ENCODE data around the gene SORCS2.

SORCS2 gene

GRCh38 chr4:7658341-7659204 lies 466.2 kb downstream of the SORCS2 start:
- Histone ChIP-seq H3K9me3 (ENCODE audit: control insufficient read depth in 2 of 2, low read length in 2 of 2) (no peaks in the 10 kb centered on the region), H3K4me3 (ENCODE audit: low read length in 2 of 2) (no peak overlapping the region), H3K4me1 (ENCODE audit: control insufficient read depth, insufficient read depth, low read length) (no peaks in the 10 kb centered on the region), H3K36me3 (ENCODE audit: control insufficient read depth in 2 of 2, insufficient read depth in 2 of 2, low read length in 2 of 2) (no peaks in the 10 kb centered on the region), H3K27me3 (ENCODE audit: control insufficient read depth in 1 of 2, insufficient read depth in 2 of 2, low read length in 2 of 2) (peaks cover 0 to 7% of the 10 kb centered on the region in 2 donors), H3K27ac (ENCODE audit: low read length) (no peak overlapping the region), H3K9ac (ENCODE audit: low read length in 2 of 2) (no peak overlapping the region)

- peaks cover 0 to 2% of the 10 kb centered on the region in 2 donors for H3K27me3 ChIP-seq (ENCODE audit: control insufficient read depth in 1 of 2, insufficient read depth in 2 of 2, low read length in 2 of 2)
- no peaks in the 10 kb centered on the region for H3K9me3 ChIP-seq (ENCODE audit: control insufficient read depth in 2 of 2, low read length in 2 of 2)
- no peak overlapping the region for H3K27ac ChIP-seq (ENCODE audit: low read length)
- H3K4me3 ChIP-seq (ENCODE audit: low read length in 2 of 2), result no peak overlapping the region
- H3K9ac ChIP-seq (ENCODE audit: low read length in 2 of 2), result no peak overlapping the region
- no peaks in the 10 kb centered on the region for H3K36me3 ChIP-seq (ENCODE audit: control insufficient read depth in 2 of 2, insufficient read depth in 2 of 2, low read length in 2 of 2)
- no peaks in the 10 kb centered on the region for H3K4me1 ChIP-seq (ENCODE audit: control insufficient read depth, insufficient read depth, low read length)
Observed at GRCh38 chr4:7659429-7660175, 467.3 kb downstream of the SORCS2 start.

- no peak overlapping the region for H3K4me3 ChIP-seq (ENCODE audit: low read length in 2 of 2)
- H3K27me3 ChIP-seq (ENCODE audit: control insufficient read depth in 1 of 2, insufficient read depth in 2 of 2, low read length in 2 of 2), result no peaks in the 10 kb centered on the region
- no peak overlapping the region for H3K9ac ChIP-seq (ENCODE audit: low read length in 2 of 2)
- no peak overlapping the region for H3K27ac ChIP-seq (ENCODE audit: low read length)
- H3K4me1 ChIP-seq (ENCODE audit: control insufficient read depth, insufficient read depth, low read length), result no peaks in the 10 kb centered on the region
- H3K9me3 ChIP-seq (ENCODE audit: control insufficient read depth in 2 of 2, low read length in 2 of 2), result no peaks in the 10 kb centered on the region
- H3K36me3 ChIP-seq (ENCODE audit: control insufficient read depth in 2 of 2, insufficient read depth in 2 of 2, low read length in 2 of 2), result no peaks in the 10 kb centered on the region
Observed at GRCh38 chr4:7660176-7661039, 468.1 kb downstream of the SORCS2 start.

GRCh38 chr4:7661066-7661748 lies 468.9 kb downstream of the SORCS2 start:
- Histone ChIP-seq H3K9me3 (ENCODE audit: control insufficient read depth in 2 of 2, low read length in 2 of 2) (no peaks in the 10 kb centered on the region), H3K9ac (ENCODE audit: low read length in 2 of 2) (no peak overlapping the region), H3K27ac (ENCODE audit: low read length) (no peak overlapping the region)

GRCh38 chr4:7661846-7662506 lies 469.6 kb downstream of the SORCS2 start:
- no peaks in the 10 kb centered on the region for H3K36me3 ChIP-seq (ENCODE audit: control insufficient read depth in 2 of 2, insufficient read depth in 2 of 2, low read length in 2 of 2)
- no peak overlapping the region for H3K27ac ChIP-seq (ENCODE audit: low read length)
- H3K9ac ChIP-seq (ENCODE audit: low read length in 2 of 2), result no peak overlapping the region
- H3K4me1 ChIP-seq (ENCODE audit: control insufficient read depth, insufficient read depth, low read length), result no peaks in the 10 kb centered on the region
- H3K27me3 ChIP-seq (ENCODE audit: control insufficient read depth in 1 of 2, insufficient read depth in 2 of 2, low read length in 2 of 2), result no peaks in the 10 kb centered on the region
- H3K9me3 ChIP-seq (ENCODE audit: control insufficient read depth in 2 of 2, low read length in 2 of 2), result no peaks in the 10 kb centered on the region
- no peak overlapping the region for H3K4me3 ChIP-seq (ENCODE audit: low read length in 2 of 2)

More at GRCh38 chr4:7661066-7661748, 468.9 kb downstream of the SORCS2 start:
- Histone ChIP-seq H3K36me3 (ENCODE audit: control insufficient read depth in 2 of 2, insufficient read depth in 2 of 2, low read length in 2 of 2) (no peaks in the 10 kb centered on the region), H3K4me1 (ENCODE audit: control insufficient read depth, insufficient read depth, low read length) (no peaks in the 10 kb centered on the region), H3K27me3 (ENCODE audit: control insufficient read depth in 1 of 2, insufficient read depth in 2 of 2, low read length in 2 of 2) (no peaks in the 10 kb centered on the region), H3K4me3 (ENCODE audit: low read length in 2 of 2) (no peak overlapping the region)

- no peak overlapping the region for H3K27ac ChIP-seq (ENCODE audit: low read length)
- H3K4me3 ChIP-seq (ENCODE audit: low read length in 2 of 2), result no peak overlapping the region
- no peaks in the 10 kb centered on the region for H3K4me1 ChIP-seq (ENCODE audit: control insufficient read depth, insufficient read depth, low read length)
- H3K9ac ChIP-seq (ENCODE audit: low read length in 2 of 2), result no peak overlapping the region
- no peaks in the 10 kb centered on the region for H3K36me3 ChIP-seq (ENCODE audit: control insufficient read depth in 2 of 2, insufficient read depth in 2 of 2, low read length in 2 of 2)
- H3K27me3 ChIP-seq (ENCODE audit: control insufficient read depth in 1 of 2, insufficient read depth in 2 of 2, low read length in 2 of 2), result no peaks in the 10 kb centered on the region
- H3K9me3 ChIP-seq (ENCODE audit: control insufficient read depth in 2 of 2, low read length in 2 of 2), result no peaks in the 10 kb centered on the region
Observed at GRCh38 chr4:7662507-7662846, 470.1 kb downstream of the SORCS2 start.

- no peak overlapping the region for H3K27ac ChIP-seq (ENCODE audit: low read length)
- no peaks in the 10 kb centered on the region for H3K27me3 ChIP-seq (ENCODE audit: control insufficient read depth in 1 of 2, insufficient read depth in 2 of 2, low read length in 2 of 2)
- H3K36me3 ChIP-seq (ENCODE audit: control insufficient read depth in 2 of 2, insufficient read depth in 2 of 2, low read length in 2 of 2), result no peaks in the 10 kb centered on the region
- no peaks in the 10 kb centered on the region for H3K4me1 ChIP-seq (ENCODE audit: control insufficient read depth, insufficient read depth, low read length)
- no peak overlapping the region for H3K4me3 ChIP-seq (ENCODE audit: low read length in 2 of 2)
- H3K9ac ChIP-seq (ENCODE audit: low read length in 2 of 2), result no peak overlapping the region
- H3K9me3 ChIP-seq (ENCODE audit: control insufficient read depth in 2 of 2, low read length in 2 of 2), result no peaks in the 10 kb centered on the region
Observed at GRCh38 chr4:7663075-7663541, 470.8 kb downstream of the SORCS2 start.

GRCh38 chr4:7664106-7664505 lies 471.8 kb downstream of the SORCS2 start:
- no peak overlapping the region for H3K9ac ChIP-seq (ENCODE audit: low read length in 2 of 2)
- H3K4me3 ChIP-seq (ENCODE audit: low read length in 2 of 2), result no peak overlapping the region
- H3K27me3 ChIP-seq (ENCODE audit: control insufficient read depth in 1 of 2, insufficient read depth in 2 of 2, low read length in 2 of 2), result no peaks in the 10 kb centered on the region
- H3K9me3 ChIP-seq (ENCODE audit: control insufficient read depth in 2 of 2, low read length in 2 of 2), result no peaks in the 10 kb centered on the region
- H3K4me1 ChIP-seq (ENCODE audit: control insufficient read depth, insufficient read depth, low read length), result no peaks in the 10 kb centered on the region
- H3K27ac ChIP-seq (ENCODE audit: low read length), result no peak overlapping the region
- no peaks in the 10 kb centered on the region for H3K36me3 ChIP-seq (ENCODE audit: control insufficient read depth in 2 of 2, insufficient read depth in 2 of 2, low read length in 2 of 2)

- Histone ChIP-seq H3K4me1 (ENCODE audit: control insufficient read depth, insufficient read depth, low read length) (no peaks in the 10 kb centered on the region), H3K27ac (ENCODE audit: low read length) (no peak overlapping the region), H3K36me3 (ENCODE audit: control insufficient read depth in 2 of 2, insufficient read depth in 2 of 2, low read length in 2 of 2) (no peaks in the 10 kb centered on the region), H3K27me3 (ENCODE audit: control insufficient read depth in 1 of 2, insufficient read depth in 2 of 2, low read length in 2 of 2) (no peaks in the 10 kb centered on the region), H3K9me3 (ENCODE audit: control insufficient read depth in 2 of 2, low read length in 2 of 2) (peaks cover 0 to under 1% of the 10 kb centered on the region in 2 donors), H3K9ac (ENCODE audit: low read length in 2 of 2) (no peak overlapping the region), H3K4me3 (ENCODE audit: low read length in 2 of 2) (no peak overlapping the region)
Observed at GRCh38 chr4:7665321-7665720, 473.0 kb downstream of the SORCS2 start.

Data from stomach smooth muscle (tissue), 2 donors.